GM12864 (cell line): Measurements from ENCODE around the gene CPSF4L.
A peak's percentile ranks its signal among the peaks of the same experiment; 100 is the strongest.

Experiments used
- DNase-seq: peaks from one replicate; pipeline ENCODE4 v3.0.0-alpha.2; 2011; ENCODE audit warnings: low read depth
- H3K4me3 ChIP-seq: 2 replicates; pipeline ENCODE4 v1.5.1; 2011; ENCODE audit warnings: mild to moderate bottlenecking, low read depth, low read length, control low read depth
- CTCF ChIP-seq: IDR thresholded peaks from 2 replicates; pipeline ENCODE4 v1.5.1; 2011; ENCODE audit warnings: low read depth, mild to moderate bottlenecking, moderate library complexity, low read length, control low read depth, inconsistent platforms; ENCODE audit errors: missing control alignments

CPSF4L gene

GRCh38 chr17:73214008-73214407 lies 47.7 kb downstream of the CPSF4L start:
- TF ChIP-seq CTCF: no peak
- no peak for DNase-seq
- H3K4me3 ChIP-seq: no peak overlapping the region

- no peak for TF ChIP-seq CTCF
- no peak overlapping the region for H3K4me3 ChIP-seq
- DNase-seq: no peak
Measured at GRCh38 chr17:73211745-73212144, 49.9 kb downstream of the CPSF4L start.

- H3K4me3 ChIP-seq: no peak overlapping the region
- peak; percentile 25 for TF ChIP-seq CTCF
- DNase-seq: no peak
Measured at GRCh38 chr17:73210002-73210678, 51.5 kb downstream of the CPSF4L start.

GRCh38 chr17:73209436-73209835 lies 52.2 kb downstream of the CPSF4L start:
- no peak for DNase-seq
- TF ChIP-seq CTCF: no peak
- no peak overlapping the region for H3K4me3 ChIP-seq

GRCh38 chr17:73208139-73208827 lies 53.4 kb downstream of the CPSF4L start:
- DNase-seq: no peak
- no peak overlapping the region for H3K4me3 ChIP-seq
- no peak for TF ChIP-seq CTCF

- TF ChIP-seq CTCF: no peak
- no peak overlapping the region for H3K4me3 ChIP-seq
- DNase-seq: no peak
Measured at GRCh38 chr17:73205459-73205961, 56.2 kb downstream of the CPSF4L start.
